Jurkat, Clone E6-1 (cell line): ENCODE measurements around the gene COL12A1.

ENCODE experiments used
- DNase-seq: peaks from one replicate; pipeline ENCODE4 v3.0.0-alpha.2; 2011; ENCODE audit warnings: low read depth, low spot score
- H3K4me3 ChIP-seq: 2 replicates; pipeline ENCODE4 v1.5.1; 2011; ENCODE audit warnings: mild to moderate bottlenecking, low read length, control low read depth, moderate library complexity

Gene COL12A1

GRCh38 chr6:75215291-75215690 lies 9.4 kb upstream of the COL12A1 start:
- no peak overlapping the region for H3K4me3 ChIP-seq
- no peak for DNase-seq

GRCh38 chr6:75213732-75214131 lies 7.9 kb upstream of the COL12A1 start:
- DNase-seq, result no peak
- no peak overlapping the region for H3K4me3 ChIP-seq

- H3K4me3 ChIP-seq, result no peak overlapping the region
- DNase-seq, result no peak
Observed at GRCh38 chr6:75213112-75213511, 7.3 kb upstream of the COL12A1 start.

GRCh38 chr6:75211920-75212590 lies 6.2 kb upstream of the COL12A1 start:
- H3K4me3 ChIP-seq, result no peak overlapping the region
- DNase-seq, result no peak

GRCh38 chr6:75210885-75211739 lies 5.3 kb upstream of the COL12A1 start:
- no peak overlapping the region for H3K4me3 ChIP-seq
- DNase-seq, result peak; percentile 57

GRCh38 chr6:75209184-75209723 lies 3.4 kb upstream of the COL12A1 start:
- DNase-seq, result no peak
- no peak overlapping the region for H3K4me3 ChIP-seq

GRCh38 chr6:75208298-75209183 lies 2.7 kb upstream of the COL12A1 start:
- peak; percentile 45 for DNase-seq
- H3K4me3 ChIP-seq, result no peak overlapping the region

GRCh38 chr6:75206576-75207342 lies 906 bp upstream of the COL12A1 start:
- no peak overlapping the region for H3K4me3 ChIP-seq
- no peak for DNase-seq

- DNase-seq, result no peak
- no peak overlapping the region for H3K4me3 ChIP-seq
Observed at GRCh38 chr6:75204959-75205775, 686 bp downstream of the COL12A1 start.

GRCh38 chr6:75204217-75204958 lies 1.5 kb downstream of the COL12A1 start:
- no peak for DNase-seq
- no peak overlapping the region for H3K4me3 ChIP-seq

GRCh38 chr6:75203721-75204120 lies 2.1 kb downstream of the COL12A1 start:
- DNase-seq, result no peak
- H3K4me3 ChIP-seq, result no peak overlapping the region

GRCh38 chr6:75202676-75203131 lies 3.1 kb downstream of the COL12A1 start:
- no peak for DNase-seq
- no peak overlapping the region for H3K4me3 ChIP-seq

GRCh38 chr6:75201901-75202672 lies 3.8 kb downstream of the COL12A1 start:
- H3K4me3 ChIP-seq, result no peak overlapping the region
- no peak for DNase-seq

- H3K4me3 ChIP-seq, result no peak overlapping the region
- DNase-seq, result no peak
Observed at GRCh38 chr6:75201021-75201420, 4.8 kb downstream of the COL12A1 start.

- no peak for DNase-seq
- H3K4me3 ChIP-seq, result no peak overlapping the region
Observed at GRCh38 chr6:75199889-75200288, 6.0 kb downstream of the COL12A1 start.

GRCh38 chr6:75196081-75196687 lies 9.7 kb downstream of the COL12A1 start:
- no peak for DNase-seq

More at GRCh38 chr6:75196081-75196687, 9.7 kb downstream of the COL12A1 start:
- H3K4me3 ChIP-seq, result no peak overlapping the region
